Fibroblast of skin of left biceps (primary cell): ENCODE measurements around the gene PUS7L.
"Not testable (repeated sequence)": the region's sequence is repeated elsewhere in the genome, so short reads cannot be mapped to it uniquely, and the experiment has no call there.

ENCODE experiments used
- DNase-seq, 2 experiments: peaks; one replicate each; pipeline ENCODE4 v3.0.0-alpha.2; 2013; ENCODE audit warnings: low read depth in 2 of 2

PUS7L gene

DNA sequence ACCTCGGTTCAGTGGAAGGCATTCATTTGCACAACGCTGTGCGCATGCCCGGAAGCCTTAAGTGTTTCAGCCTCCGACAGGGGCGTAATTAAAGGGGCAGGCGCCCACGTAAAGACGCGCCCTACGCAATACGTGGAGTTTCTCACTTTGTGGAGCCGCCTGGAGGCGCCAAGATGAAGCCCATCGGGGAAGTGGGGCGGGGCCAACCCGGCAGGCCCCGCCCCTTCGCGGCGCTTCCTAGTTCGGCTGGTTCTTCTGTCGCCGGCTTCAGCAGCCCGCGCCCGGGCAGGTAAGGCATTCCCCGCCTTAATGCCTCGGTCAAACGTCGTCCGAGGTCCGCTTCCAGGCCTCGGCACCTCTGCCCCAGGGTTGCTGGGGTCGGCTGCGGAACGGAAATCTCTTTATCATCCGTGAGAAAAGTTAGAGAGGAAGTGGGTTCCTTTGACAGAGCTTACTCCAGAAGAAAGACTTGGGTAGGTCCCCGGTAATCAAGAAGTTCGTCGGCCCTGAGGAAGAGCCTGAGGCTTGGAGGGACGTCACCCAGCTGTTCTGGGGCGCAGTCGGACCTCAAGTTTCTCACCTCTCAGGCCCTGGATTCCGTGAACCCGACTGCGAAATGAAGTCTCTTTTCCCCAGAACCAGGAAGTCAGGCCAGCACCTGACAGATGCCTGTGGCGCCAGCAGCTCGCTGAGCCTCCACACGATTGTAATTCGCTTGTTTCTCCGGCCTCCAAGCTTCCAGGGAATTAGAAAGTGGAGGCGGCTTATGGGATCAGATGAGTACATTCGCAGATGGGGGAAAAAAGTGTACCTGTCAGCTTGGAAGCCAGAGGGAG is at the start of gene PUS7L, which contains the start of gene IRAK4:
Gene PUS7L, minus strand, starts transcription at position 63 of the 836 bp plus-strand sequence. CDS start 3,545 bp downstream, outside the sequence.
Gene IRAK4, plus strand, starts transcription at position 224 of the 836 bp plus-strand sequence. CDS start 9,161 bp downstream, outside the sequence.
- peak; percentile 92 to 93 for DNase-seq

DNA sequence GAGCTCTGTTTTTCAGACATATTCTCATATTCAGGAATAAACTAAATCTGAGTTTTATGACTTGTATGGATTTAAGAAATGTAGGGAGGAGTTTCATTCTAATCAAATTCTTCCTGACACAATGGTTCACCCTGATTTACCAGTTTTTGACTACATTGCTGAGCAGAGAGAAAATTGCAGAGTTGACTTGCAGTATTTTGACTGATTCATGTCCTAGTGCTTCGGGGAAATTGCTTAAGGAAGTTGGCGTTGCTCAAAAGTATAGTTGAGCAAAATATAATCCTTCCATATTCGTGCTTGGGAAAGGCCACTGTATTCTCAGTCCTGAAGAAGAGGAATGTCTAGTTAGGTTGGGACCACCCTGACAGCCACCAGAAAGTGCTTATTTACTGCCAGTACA is 48.8 kb upstream of the PUS7L start:
- no peak for DNase-seq

- DNase-seq, result no peak
These were observed 48.1 kb upstream of the PUS7L start for GRCh38 chr12:43806737-43807072.

- DNase-seq, result peak; percentile 44 to 50
These were observed 47.5 kb upstream of the PUS7L start, which contains the start of gene TWF1 for GRCh38 chr12:43805860-43806736. TWF1 (minus strand) TSS chr12:43806317; CDS start chr12:43806245, 72 bp downstream.

DNA sequence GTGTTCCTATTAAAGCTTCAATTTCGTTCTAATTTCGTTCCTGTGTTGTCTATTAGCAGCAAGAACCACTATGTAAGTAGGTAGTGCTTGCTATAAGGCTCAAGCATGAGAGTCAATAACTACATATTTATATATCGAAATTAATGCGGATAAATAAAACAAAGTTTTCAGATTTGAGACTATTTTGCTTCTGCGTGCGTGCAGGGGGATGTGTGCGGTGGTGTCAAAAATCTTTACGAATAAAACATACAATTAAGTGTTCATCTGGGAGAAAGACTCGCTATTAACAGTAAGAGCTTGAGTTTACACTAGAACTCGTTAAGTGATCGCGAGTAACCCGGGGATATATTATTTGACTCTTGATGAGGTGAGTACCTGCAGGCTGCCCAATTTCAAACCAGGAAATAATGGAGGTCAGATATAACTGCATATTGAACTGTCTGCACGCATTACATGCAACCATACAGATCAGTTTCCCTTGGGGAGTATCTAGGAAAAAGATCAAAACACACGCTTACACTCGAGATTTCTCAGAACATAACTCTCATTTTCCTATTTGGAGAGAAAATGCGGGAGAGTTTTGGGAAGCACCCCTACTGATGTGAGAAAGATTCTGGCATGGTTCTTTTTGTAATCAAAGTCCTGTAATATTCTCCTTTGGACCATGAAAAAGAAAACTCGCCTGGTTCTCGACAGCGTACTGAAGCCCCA is 46.7 kb upstream of the PUS7L start:
- no peak for DNase-seq

DNA sequence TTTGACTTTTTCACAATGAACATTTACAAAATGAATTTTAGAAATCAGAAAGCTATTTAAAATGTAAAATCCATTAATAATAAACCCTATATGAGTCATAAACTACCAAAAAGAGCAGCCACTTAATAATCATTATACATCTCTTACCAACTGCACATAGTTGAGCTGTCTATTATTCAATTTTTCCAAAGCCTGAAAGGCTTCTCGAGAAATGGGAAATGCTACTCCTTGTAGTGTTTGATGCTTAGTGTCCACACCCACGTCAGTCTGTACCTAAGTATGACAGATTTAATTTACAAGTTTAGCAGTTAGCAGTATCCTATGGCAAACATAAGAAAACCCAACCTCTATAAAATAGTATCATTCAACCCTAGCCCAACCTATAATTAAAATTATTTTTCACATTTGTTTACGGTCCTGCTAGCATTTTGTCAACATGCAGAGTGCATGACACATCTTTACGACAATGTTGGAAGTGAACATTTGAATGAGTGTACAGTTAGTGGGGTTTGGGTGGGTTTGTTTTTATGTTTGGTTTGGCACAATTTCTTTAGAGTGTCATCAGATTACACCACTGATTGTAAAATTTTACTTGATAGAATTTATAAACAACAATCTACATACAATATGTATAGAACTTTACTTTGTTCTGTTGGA is 39.1 kb upstream of the PUS7L start:
- no peak for DNase-seq

- DNase-seq, result no peak
These were observed 37.2 kb upstream of the PUS7L start for GRCh38 chr12:43795716-43796280.

DNA sequence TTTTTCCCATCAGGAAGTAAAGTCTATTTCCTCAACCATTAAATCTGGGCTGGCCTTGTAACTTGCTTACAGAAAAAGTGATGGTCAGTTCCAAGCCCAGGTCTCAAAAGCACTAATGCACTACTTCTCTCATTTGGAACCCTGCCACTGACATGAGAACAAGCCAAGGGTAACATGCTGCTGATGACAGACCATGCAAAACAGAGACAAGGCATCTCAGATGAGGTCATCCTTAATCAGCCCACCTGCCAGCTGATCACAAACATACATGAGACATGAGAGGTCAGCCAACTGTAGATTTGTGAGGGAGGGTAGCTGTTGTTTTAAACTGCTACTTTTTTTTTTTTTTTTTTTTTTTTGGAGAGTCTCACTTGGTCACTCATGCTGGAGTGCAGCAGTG is 31.4 kb upstream of the PUS7L start:
- DNase-seq, result no peak

DNA sequence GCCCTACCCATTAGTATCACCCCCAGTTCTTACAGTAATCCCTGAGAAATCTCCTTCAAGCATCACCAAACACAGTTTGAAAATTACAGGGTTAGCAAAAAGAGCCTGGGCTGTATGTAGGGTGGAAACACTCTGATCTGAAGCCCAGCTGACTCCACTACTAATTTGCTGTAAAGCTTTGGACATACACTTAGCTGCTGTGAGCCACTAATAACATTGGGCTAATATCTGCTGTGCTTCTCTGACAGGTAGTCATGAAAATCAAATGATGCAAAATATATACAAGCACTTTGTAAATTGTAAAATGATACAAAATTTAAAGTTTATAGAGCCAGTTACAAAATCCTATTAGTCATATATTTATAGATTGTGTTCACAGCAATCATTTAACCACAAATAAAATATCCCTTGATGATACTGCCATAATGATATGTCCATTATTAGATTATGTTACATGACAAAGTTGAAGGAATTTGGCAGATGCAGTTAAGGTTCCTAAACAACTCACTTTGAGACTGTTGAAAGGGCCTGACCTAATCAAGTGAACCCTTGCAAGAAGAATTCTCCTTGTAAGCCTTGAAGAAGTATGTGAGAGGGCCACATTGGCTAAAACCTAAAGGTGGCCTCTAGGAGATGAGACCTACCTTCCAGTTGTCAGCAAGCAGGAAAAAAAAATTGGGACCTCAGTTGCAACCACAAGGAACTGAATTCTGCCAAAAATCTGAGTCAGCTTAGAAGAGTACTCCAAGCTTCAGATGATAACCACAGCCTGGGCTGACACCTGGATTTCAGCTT is 28.5 kb upstream of the PUS7L start:
- no peak for DNase-seq

DNA sequence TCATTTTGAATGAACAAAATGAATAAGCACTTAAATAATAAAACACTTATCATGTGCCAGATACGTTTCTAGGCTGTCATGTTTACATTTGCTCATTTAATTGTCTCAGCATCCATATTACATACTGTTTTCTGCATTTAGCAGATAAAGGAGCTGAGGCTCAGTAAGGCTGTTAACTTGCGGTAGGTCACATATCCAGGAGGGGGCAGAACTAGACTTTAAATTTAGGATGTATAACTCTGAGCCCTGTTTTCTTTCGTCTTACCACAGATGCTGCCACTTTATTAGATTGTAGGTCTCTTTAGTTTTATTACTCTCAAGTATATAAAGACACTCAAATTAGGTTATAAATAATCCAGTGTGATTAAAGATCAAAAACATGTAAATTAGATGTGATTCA is 17.9 kb upstream of the PUS7L start:
- DNase-seq, result no peak

DNA sequence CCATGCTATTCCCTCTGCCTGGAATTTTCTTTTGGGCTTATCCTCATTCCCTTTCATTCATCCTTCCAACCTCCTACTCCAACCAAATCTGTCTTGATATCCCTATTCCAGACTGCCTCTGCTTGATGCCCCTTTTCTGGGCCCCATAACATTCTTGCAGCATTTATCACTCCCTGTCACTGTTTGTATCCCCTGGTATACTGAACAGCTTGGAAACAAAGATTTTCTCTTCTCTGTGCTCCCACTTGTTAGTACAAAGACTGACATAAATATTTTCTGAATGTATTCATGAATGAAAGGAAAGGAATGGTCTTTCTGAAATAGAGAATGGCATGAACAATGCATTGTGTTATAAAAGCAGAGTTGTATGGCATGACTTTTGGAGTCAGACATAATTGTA is 7.7 kb upstream of the PUS7L start:
- no peak for DNase-seq

- no peak for DNase-seq
These were observed 5.9 kb upstream of the PUS7L start for GRCh38 chr12:43764528-43764927.

GRCh38 chr12:43763769-43764168 is 5.2 kb upstream of the PUS7L start:
- no peak for DNase-seq

DNA sequence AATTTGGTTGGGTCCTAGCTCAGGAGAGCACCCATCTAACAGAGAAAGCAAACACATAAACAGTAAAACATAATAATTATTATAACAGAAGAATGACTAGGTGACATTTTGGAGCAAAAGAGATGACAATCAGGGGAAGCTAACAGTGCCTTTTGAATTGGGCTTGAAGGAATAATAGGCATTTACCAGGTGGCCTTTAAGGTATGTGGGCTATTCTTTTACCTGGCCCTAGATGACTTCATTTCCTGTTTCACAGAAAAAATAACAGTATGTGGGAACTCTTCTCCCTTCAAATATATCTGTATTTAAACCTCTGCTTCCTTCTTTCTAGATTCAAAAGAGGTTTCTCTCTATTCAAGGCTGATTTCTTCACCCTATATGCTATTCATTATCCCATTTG is 4.0 kb upstream of the PUS7L start:
- no peak for DNase-seq

DNA sequence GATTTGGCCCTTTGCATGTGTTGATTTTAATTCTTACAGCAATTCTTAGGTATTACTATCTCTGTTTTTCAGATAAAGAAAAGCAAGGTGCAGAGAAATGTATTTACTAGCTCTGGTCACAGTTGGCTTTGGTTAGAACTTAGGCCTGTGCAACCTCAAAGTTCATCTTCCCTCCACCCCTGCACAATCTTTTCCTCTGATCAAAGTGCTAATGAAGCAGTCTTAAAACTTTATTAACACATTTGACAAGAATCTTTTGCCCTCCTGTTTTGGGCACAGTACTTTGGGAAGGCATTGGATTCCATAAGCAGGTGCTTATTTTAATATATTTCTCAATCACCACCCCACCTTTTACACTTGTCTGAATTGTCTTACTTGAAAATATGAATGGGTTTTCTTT is 2.9 kb upstream of the PUS7L start:
- DNase-seq, result no peak

GRCh38 chr12:43760396-43760795 is 1.8 kb upstream of the PUS7L start:
- DNase-seq, result no peak

GRCh38 chr12:43758247-43758727 is 303 bp downstream of the PUS7L start:
- DNase-seq, result no peak

DNA sequence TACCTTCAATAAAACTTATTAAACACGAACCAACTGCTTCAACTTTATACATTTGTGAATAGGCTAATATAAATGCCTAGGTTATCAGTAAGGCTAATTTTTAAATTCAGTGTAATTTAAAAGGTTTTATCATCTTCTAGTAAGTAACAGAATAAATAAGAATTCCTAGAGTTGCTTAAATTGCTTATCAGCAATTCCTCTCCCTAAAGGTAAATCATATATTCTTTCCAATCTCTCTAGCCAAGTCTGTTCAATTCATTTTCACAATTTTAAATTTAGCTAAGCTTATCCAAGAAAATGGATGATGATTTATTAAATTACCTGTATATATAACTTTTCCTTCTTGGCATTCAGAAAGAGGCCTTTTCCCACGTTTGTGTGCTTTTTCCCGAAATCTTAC is 4.6 kb downstream of the PUS7L start:
- no peak for DNase-seq

DNA sequence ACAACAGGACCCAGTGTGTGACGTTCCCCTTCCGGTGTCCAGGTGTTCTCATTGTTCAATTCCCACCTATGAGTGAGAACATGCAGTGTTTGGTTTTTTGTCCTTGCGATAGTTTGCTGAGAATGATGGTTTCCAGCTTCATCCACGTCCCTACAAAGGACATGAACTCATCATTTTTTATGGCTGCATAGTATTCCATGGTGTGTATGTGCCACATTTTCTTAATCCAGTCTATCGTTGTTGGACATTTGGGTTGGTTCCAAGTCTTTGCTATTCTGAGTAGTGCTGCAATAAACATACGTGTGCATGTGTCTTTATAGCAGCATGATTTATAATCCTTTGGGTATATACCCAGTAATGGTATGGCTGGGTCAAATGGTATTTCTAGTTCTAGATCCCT is 7.2 kb downstream of the PUS7L start:
- not testable (repeated sequence) for DNase-seq

GRCh38 chr12:43750814-43751213 is 7.8 kb downstream of the PUS7L start:
- DNase-seq, result no peak
